PC-3 (cell line): ENCODE results near the gene PTP4A2. TPM values are rescaled to one million over a fixed set of nuclear protein-coding genes. Genes with fewer than 3 reads are reported as not detected.

Source experiments
- ATAC-seq: fragments of 200-7000 bp; cut with Tn5 transposase; 2 replicates; pipeline ENCODE4 v1.9.1; 2020; ENCODE audit warnings: mild to moderate bottlenecking, moderate library complexity
- BruUV-seq: library from RNA; stranded (reverse); fragments of 400-500 nt; replicated peaks from 2 replicates; lab custom pipeline; 2021; lab: Mats Ljungman, UMichigan
- CTCF ChIA-PET: fragments of 300-600 bp; sonication (Branson Sonifier 250); formaldehyde crosslinking; loops from one replicate; lab custom pipeline; 2022; ENCODE audit warnings: antibody characterized with exemption; lab: Charles Lee
- POLR2A ChIA-PET: fragments of 300-600 bp; sonication (Branson Sonifier 250); formaldehyde crosslinking; loops from one replicate; lab custom pipeline; 2022; ENCODE audit warnings: antibody characterized with exemption; ENCODE audit not compliant: unreplicated experiment; lab: Charles Lee
- DNase-seq: peaks from one replicate; pipeline ENCODE4 v3.0.0-alpha.2; 2015
- H2AFZ ChIP-seq: fragments of 300-600 bp; sonication (generic); 2 replicates; pipeline ENCODE4 v1.6.0; 2016; ENCODE audit warnings: antibody characterized with exemption, low read length
- H3F3A ChIP-seq: fragments of 300-600 bp; sonication (generic); one replicate; pipeline ENCODE4 v1.6.0; 2017; ENCODE audit warnings: antibody characterized with exemption, low read length, control low read depth, mild to moderate bottlenecking; ENCODE audit not compliant: unreplicated experiment
- H3K27ac ChIP-seq: fragments of 300-600 bp; sonication (generic); 2 replicates; pipeline ENCODE4 v1.5.1; 2016; ENCODE audit warnings: mild to moderate bottlenecking, low read length
- H3K27me3 ChIP-seq: fragments of 300-600 bp; sonication (generic); 2 replicates; pipeline ENCODE4 v1.6.1; 2016; ENCODE audit warnings: low read length, mixed read lengths
- H3K36me3 ChIP-seq: fragments of 300-600 bp; sonication (generic); 2 replicates; pipeline ENCODE4 v1.6.1; 2016; ENCODE audit warnings: low read depth, mixed run types, low read length, mixed read lengths
- H3K4me1 ChIP-seq: fragments of 300-600 bp; sonication (generic); 2 replicates; pipeline ENCODE4 v1.5.1; 2016; ENCODE audit warnings: low read length; ENCODE audit not compliant: insufficient read depth
- H3K4me2 ChIP-seq: fragments of 300-600 bp; sonication (generic); 2 replicates; pipeline ENCODE4 v1.6.0; 2016; ENCODE audit warnings: low read length
- H3K4me3 ChIP-seq: fragments of 300-600 bp; sonication (generic); 2 replicates; pipeline ENCODE4 v1.5.1; 2016; ENCODE audit warnings: mild to moderate bottlenecking, low read length, mixed read lengths
- H3K79me2 ChIP-seq: fragments of 300-600 bp; sonication (generic); 2 replicates; pipeline ENCODE4 v1.6.1; 2017; ENCODE audit warnings: low read length, mixed read lengths
- H3K9ac ChIP-seq: fragments of 300-600 bp; sonication (generic); 2 replicates; pipeline ENCODE4 v1.6.0; 2016; ENCODE audit warnings: mild to moderate bottlenecking, low read length
- H3K9me2 ChIP-seq: fragments of 300-600 bp; sonication (generic); replicated peaks from 2 replicates; pipeline ENCODE4 v1.6.1; 2016; ENCODE audit warnings: mixed run types, low read length, mixed read lengths
- H3K9me3 ChIP-seq: fragments of 300-600 bp; sonication (generic); 2 replicates; pipeline ENCODE4 v1.6.1; 2016; ENCODE audit warnings: low read length, mixed read lengths
- H4K20me1 ChIP-seq: fragments of 300-600 bp; sonication (generic); 2 replicates; pipeline ENCODE4 v1.6.1; 2016; ENCODE audit warnings: low read length, mixed read lengths
- EZH2 ChIP-seq: fragments of 300-600 bp; sonication (generic); IDR thresholded peaks from one replicate; pipeline ENCODE4 v1.6.1; 2017; ENCODE audit warnings: antibody characterized with exemption, mild to moderate bottlenecking, low read length; ENCODE audit not compliant: unreplicated experiment
- EZH2phosphoT487 ChIP-seq: fragments of 300-600 bp; sonication (generic); IDR thresholded peaks from 2 replicates; pipeline ENCODE4 v1.6.1; 2018; ENCODE audit warnings: mild to moderate bottlenecking, antibody characterized with exemption, low read length, borderline replicate concordance
- intact Hi-C: fragments of 100-400 bp; cut with micrococcal nuclease; formaldehyde crosslinking; loops from 2 replicates; pipeline ENCODE4 v1.9.0; 2023
- total RNA-seq: library from RNA; depleted of rRNA; stranded (reverse); fragments of >200 nt; gene quantifications from 2 replicates; pipeline ENCODE4 v1.2.3, GENCODE V29; 2014
- TF ChIP-seq, protein P1 (sequence below): fragments of 300-600 bp; sonication (generic); conservative IDR thresholded peaks from 2 replicates; pipeline ENCODE4 v1.5.1; 2017; ENCODE audit warnings: antibody characterized with exemption, low read depth, mild to moderate bottlenecking, low read length

PTP4A2 gene
- total RNA-seq, 1 experiment from 2014 or later, result 335 TPM

DNA sequence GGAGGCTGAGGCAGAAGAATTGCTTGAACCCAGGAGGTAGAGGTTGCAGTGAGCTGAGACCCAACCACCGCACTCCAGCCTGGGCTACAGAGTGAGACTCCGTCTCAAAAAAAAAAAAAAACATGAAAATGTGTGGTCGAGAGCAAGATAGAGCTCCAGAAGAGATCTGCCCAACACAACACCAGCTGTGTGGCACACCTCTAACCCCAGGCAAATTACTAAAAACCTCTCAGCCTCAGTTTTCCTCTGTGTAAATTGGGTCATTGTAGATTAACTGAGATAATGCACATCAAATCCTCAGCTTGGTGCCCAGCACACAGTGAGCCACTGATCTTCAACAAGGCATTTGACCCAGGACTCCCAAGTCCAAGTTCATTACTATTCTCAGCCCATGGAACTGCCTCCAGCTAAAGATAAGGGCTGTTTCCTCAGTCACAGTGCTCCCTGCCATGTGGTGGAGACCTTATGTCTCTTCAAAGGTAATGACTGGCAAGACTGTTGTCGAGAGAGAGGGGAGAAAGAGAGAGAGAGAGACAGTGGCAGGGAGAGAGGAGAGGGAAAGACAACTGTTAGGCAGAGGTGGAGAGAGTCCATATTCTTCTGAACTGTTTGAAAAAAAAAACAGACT, 58.1 kb downstream of the PTP4A2 start:
- Histone ChIP-seq H4K20me1 (no peaks in the 10 kb centered on the region), H3K4me2 (no peak overlapping the region), H3K4me1 (no peaks in the 10 kb centered on the region), H3K79me2 (no peaks in the 10 kb centered on the region), H2AFZ (no peak overlapping the region), H3K9me2 (no peaks in the 10 kb centered on the region), H3K27ac (no peak overlapping the region), H3F3A (no peaks in the 10 kb centered on the region), H3K27me3 (no peaks in the 10 kb centered on the region), H3K4me3 (no peak overlapping the region), H3K36me3 (no peaks in the 10 kb centered on the region), H3K9ac (no peak overlapping the region), H3K9me3 (no peaks in the 10 kb centered on the region)
- TF ChIP-seq, protein P1, sequence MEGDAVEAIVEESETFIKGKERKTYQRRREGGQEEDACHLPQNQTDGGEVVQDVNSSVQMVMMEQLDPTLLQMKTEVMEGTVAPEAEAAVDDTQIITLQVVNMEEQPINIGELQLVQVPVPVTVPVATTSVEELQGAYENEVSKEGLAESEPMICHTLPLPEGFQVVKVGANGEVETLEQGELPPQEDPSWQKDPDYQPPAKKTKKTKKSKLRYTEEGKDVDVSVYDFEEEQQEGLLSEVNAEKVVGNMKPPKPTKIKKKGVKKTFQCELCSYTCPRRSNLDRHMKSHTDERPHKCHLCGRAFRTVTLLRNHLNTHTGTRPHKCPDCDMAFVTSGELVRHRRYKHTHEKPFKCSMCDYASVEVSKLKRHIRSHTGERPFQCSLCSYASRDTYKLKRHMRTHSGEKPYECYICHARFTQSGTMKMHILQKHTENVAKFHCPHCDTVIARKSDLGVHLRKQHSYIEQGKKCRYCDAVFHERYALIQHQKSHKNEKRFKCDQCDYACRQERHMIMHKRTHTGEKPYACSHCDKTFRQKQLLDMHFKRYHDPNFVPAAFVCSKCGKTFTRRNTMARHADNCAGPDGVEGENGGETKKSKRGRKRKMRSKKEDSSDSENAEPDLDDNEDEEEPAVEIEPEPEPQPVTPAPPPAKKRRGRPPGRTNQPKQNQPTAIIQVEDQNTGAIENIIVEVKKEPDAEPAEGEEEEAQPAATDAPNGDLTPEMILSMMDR, result no peak
- no peak for TF ChIP-seq EZH2phosphoT487
- no peak for TF ChIP-seq EZH2
- POLR2A ChIA-PET, result interaction anchor here (0.6 kb wide), 1 partner anchor 55 kb away, joined by 3 read pairs; no protein-coding TSS in a partner anchor
- BruUV-seq, result no TSS peak
- intact Hi-C loops, result no loop called here
- CTCF ChIA-PET, result no interaction called here
- DNase-seq (no peak), ATAC-seq (no peak)

DNA sequence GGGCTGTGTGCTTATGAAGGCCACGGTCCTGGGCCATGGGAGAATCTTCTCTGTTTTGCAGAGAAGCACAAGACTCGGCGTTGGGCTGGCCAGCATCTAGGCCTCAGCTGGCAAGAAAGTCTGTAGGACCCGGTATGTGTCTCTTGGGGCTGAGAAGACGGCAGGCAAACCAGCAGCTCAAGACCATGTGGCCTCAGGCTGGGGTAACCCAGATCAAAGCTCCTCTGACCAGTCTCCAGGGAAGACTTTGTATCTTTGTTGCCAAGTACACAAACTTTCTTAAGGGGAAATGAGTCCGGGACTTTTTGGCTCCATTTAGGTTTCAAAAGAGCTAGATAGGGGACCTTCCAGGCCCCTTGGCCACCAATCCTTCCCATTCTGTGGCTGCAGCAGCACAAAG, 60.1 kb downstream of the PTP4A2 start:
- no peaks in the 10 kb centered on the region for H3K36me3 ChIP-seq
- no peaks in the 10 kb centered on the region for H3F3A ChIP-seq
- H2AFZ ChIP-seq, result no peak overlapping the region
- intact Hi-C loops, result no loop called here
- no TSS peak for BruUV-seq
- H3K4me2 ChIP-seq, result no peak overlapping the region
- H3K27ac ChIP-seq, result no peak overlapping the region
- no peak for DNase-seq
- no peaks in the 10 kb centered on the region for H4K20me1 ChIP-seq
- no peak for TF ChIP-seq EZH2
- TF ChIP-seq, protein P1, result no peak
- TF ChIP-seq EZH2phosphoT487, result no peak
- no peak overlapping the region for H3K4me3 ChIP-seq
- H3K27me3 ChIP-seq, result no peaks in the 10 kb centered on the region
- ATAC-seq, result no peak
- no peaks in the 10 kb centered on the region for H3K79me2 ChIP-seq
- H3K9me2 ChIP-seq, result no peaks in the 10 kb centered on the region
- ChIA-PET CTCF (no interaction called here), POLR2A (no interaction called here)
- H3K4me1 ChIP-seq, result no peaks in the 10 kb centered on the region
- H3K9me3 ChIP-seq, result no peaks in the 10 kb centered on the region
- no peak overlapping the region for H3K9ac ChIP-seq

DNA sequence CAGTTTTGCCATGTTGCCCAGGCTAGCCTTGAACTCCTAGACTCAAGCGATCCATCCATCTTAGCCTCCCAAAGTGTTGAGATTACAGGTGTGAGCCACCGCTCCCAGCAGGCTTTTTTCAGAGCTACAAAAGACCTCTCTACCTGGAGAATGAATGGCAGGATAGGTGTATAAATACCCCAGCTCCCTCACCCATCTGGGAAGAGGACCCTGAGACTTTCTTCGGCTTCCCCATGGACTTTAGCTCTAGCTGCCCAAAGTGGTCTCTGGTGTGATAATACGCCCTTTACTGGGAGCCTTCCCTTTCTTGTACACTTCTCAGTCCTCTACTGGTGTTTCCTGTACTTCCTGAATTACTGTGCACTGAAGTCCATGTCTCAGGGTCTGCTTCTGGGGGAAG, 60.6 kb downstream of the PTP4A2 start:
- POLR2A ChIA-PET, result no interaction called here

More for the DNA sequence above, 60.6 kb downstream of the PTP4A2 start:
- Histone ChIP-seq H3K4me2 (no peak overlapping the region), H3K36me3 (no peaks in the 10 kb centered on the region), H2AFZ (no peak overlapping the region), H3K4me1 (no peaks in the 10 kb centered on the region), H4K20me1 (no peaks in the 10 kb centered on the region), H3K27me3 (no peaks in the 10 kb centered on the region), H3K27ac (no peak overlapping the region), H3K9ac (no peak overlapping the region), H3F3A (no peaks in the 10 kb centered on the region), H3K79me2 (no peaks in the 10 kb centered on the region), H3K4me3 (no peak overlapping the region), H3K9me2 (no peaks in the 10 kb centered on the region), H3K9me3 (no peaks in the 10 kb centered on the region)
- CTCF ChIA-PET, result no interaction called here
- no peak for ATAC-seq
- TF ChIP-seq EZH2phosphoT487, result no peak
- TF ChIP-seq EZH2, result no peak
- TF ChIP-seq, protein P1, result no peak
- BruUV-seq, result no TSS peak
- no peak for DNase-seq
- intact Hi-C loops, result no loop called here
